SJSA1 (cell line): ENCODE results near the gene RNF182. TPM values are rescaled to one million over a fixed set of nuclear protein-coding genes. Genes with fewer than 3 reads are reported as not detected.
"Not testable (repeated sequence)": the region's sequence is repeated elsewhere in the genome, so short reads cannot be mapped to it uniquely, and the experiment has no call there.

ENCODE experiments used
- DNase-seq, 2 experiments: peaks; one replicate each; pipeline ENCODE4 v3.0.0-alpha.2; 2015 to 2020; ENCODE audit warnings: low spot score in 2 of 2, low read depth in 1 of 2
- H3K27ac ChIP-seq: fragments of 250-450 bp; sonication (Bioruptor Pico); 2 replicates; pipeline ENCODE4 v1.5.1; 2020; ENCODE audit warnings: mild to moderate bottlenecking, moderate library complexity
- H3K27me3 ChIP-seq: fragments of 250-450 bp; sonication (Bioruptor Pico); replicated peaks from 2 replicates; pipeline ENCODE4 v1.5.1; 2020; ENCODE audit warnings: mild to moderate bottlenecking, moderate library complexity
- H3K36me3 ChIP-seq: fragments of 250-450 bp; sonication (Bioruptor Pico); 2 replicates; pipeline ENCODE4 v1.5.1; 2020; ENCODE audit warnings: mild to moderate bottlenecking
- H3K4me1 ChIP-seq: fragments of 250-450 bp; sonication (Bioruptor Pico); replicated peaks from 2 replicates; pipeline ENCODE4 v1.6.1; 2021; ENCODE audit warnings: mild to moderate bottlenecking
- H3K4me3 ChIP-seq: fragments of 250-450 bp; sonication (Bioruptor Pico); 2 replicates; pipeline ENCODE4 v1.5.1; 2020; ENCODE audit warnings: mild to moderate bottlenecking
- H3K9me3 ChIP-seq: fragments of 250-450 bp; sonication (Bioruptor Pico); replicated peaks from 2 replicates; pipeline ENCODE4 v1.5.1; 2020; ENCODE audit warnings: mild to moderate bottlenecking
- total RNA-seq: library from RNA; depleted of rRNA; stranded (reverse); fragments of >200 nt; shearing (Covaris generic); gene quantifications from 2 replicates; pipeline ENCODE4 v1.2.3, GENCODE V29; 2014

The RNF182 gene
- total RNA-seq, 1 experiment from 2014 or later, result 3.1 TPM

DNA sequence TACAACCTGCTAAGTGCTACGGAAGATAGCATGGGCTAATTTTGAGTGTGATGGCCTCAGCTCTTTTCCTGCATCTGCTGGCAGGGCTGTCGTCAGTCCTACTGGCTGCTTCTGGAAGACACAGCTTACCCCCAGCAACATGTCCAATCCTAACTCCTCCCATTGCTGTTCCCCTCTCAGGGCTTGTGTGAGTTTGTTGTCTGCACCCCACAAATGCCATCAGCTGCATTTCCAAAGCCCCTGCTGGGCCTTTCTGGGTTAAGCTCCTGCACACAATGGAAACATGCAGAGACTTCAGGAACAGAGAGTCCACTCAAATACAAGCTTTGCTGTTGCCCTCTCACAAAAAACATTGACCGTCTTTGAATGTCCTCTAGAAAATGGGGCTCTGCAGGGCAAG, 84.7 kb downstream of the RNF182 start:
- Histone ChIP-seq H3K9me3 (no peaks in the 10 kb centered on the region), H3K27ac (no peak overlapping the region), H3K4me1 (no peaks in the 10 kb centered on the region), H3K27me3 (no peaks in the 10 kb centered on the region), H3K36me3 (no peaks in the 10 kb centered on the region), H3K4me3 (no peak overlapping the region)
- DNase-seq, result no peak

DNA sequence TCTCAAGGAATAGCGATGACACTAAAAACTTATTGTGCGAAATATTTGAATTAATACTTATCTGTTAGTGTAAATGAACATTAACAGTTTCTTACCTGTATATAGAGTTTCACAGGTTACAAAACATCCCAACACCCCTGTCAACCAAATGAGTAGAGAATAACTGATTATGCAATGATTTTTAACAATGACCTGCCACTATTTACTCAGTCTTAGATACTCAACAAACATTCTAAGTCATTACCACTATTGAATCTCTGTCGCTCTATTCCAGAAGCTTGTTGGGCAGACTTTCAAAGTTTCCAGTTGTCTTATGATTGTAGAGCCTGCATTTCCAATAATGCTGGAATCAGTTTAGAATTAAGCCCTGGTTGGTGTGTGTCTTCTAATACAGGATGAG, 85.5 kb downstream of the RNF182 start:
- Histone ChIP-seq H3K27ac (no peak overlapping the region), H3K4me3 (no peak overlapping the region), H3K4me1 (no peaks in the 10 kb centered on the region), H3K27me3 (no peaks in the 10 kb centered on the region), H3K36me3 (no peaks in the 10 kb centered on the region), H3K9me3 (no peaks in the 10 kb centered on the region)
- no peak for DNase-seq

DNA sequence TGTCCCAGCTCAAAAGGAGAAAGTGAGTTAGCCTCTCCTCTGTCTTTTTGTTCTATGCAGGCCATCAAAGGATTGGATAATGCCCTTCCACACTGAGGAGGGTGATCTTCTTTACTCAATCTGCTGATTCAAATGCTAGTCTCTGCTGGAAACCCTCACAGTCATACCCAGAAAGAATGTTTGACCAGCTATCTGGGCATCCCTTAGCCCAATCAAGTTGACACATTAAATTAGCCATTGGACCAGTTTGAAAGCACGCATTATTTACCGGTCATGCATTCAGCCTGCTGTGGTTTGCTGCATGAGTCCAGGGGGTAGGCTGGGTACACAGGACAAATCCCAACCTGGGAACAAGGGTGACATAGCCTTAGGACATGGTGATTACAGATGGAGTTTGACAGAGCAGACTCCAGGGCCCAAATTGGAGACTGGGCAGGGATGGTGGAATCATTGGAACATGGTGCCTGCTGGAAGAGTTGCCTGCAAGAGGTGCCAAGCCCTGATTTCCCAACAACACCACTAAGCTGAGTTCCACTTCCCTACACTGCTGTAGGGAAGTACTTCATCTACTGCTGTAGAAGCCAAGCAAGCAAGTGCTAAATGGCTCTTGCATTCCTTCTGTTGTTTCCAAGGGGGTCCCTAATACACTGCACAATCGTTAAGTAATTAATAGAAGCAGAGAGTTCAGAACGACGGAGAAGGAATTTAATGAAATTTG, 87.7 kb downstream of the RNF182 start:
- H3K4me1 ChIP-seq, result no peaks in the 10 kb centered on the region
- no peak overlapping the region for H3K4me3 ChIP-seq
- H3K27ac ChIP-seq, result no peak overlapping the region
- H3K36me3 ChIP-seq, result no peaks in the 10 kb centered on the region
- no peaks in the 10 kb centered on the region for H3K27me3 ChIP-seq
- DNase-seq, result no peak
- no peaks in the 10 kb centered on the region for H3K9me3 ChIP-seq

- H3K9me3 ChIP-seq, result no peaks in the 10 kb centered on the region
- H3K27ac ChIP-seq, result no peak overlapping the region
- no peak overlapping the region for H3K4me3 ChIP-seq
- no peaks in the 10 kb centered on the region for H3K27me3 ChIP-seq
- H3K36me3 ChIP-seq, result no peaks in the 10 kb centered on the region
- H3K4me1 ChIP-seq, result no peaks in the 10 kb centered on the region
- no peak for DNase-seq
Measured at GRCh38 chr6:14015964-14016363, 91.2 kb downstream of the RNF182 start.

DNA sequence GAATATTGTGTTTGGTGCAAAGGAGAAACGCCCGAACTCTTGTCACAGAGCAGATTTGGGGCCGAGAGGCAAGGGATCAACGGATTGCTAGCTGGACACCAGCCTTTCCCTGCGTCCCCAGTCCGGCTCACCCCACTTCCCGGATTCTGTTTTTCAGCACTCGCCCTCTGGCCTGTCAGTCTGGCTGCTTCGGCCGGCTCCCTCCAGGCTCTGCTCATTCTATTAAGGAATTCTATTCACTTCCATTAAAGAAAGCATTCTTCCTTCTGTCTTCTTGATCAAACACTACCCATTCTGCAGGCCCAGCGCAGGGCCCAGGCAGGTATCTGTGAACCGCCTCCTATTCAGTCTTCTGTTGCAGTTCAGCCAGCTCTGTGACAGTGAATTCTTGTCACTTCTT, 91.7 kb downstream of the RNF182 start:
- Histone ChIP-seq H3K4me3 (no peak overlapping the region), H3K27ac (no peak overlapping the region), H3K4me1 (no peaks in the 10 kb centered on the region), H3K9me3 (no peaks in the 10 kb centered on the region), H3K36me3 (no peaks in the 10 kb centered on the region), H3K27me3 (no peaks in the 10 kb centered on the region)
- DNase-seq, result no peak

DNA sequence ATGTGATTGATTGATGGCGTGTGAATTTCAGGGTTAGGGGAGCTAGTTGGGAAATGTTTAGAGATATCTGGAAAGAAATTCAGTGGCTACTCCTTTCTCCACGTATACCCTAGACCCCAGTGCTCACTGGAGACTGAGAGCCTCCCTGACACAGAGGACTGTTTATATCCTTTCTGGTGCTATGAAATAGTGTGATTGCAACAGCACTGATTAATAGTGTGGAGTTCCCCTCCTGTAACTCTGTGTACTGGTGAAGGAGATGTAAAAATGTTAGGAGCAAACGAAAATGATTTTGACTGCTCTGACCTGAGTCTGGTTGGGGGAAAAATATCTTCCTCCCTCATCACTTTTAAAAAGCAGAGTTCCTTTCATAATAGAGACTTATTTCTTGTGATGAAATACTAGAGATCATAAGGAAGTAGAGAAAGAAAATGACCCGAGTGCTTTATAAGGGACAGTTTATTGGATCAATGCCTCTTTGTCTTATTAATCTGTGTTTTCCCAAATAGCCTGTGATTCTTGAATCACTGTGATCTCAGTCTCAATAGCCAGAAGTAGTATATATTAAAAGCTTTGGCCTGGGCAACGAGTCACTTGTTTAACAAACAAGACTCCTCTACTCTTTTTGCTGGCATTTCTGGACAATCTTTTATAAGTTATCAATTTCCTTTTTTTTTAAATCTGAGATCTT, 92.3 kb downstream of the RNF182 start:
- Histone ChIP-seq H3K27me3 (no peaks in the 10 kb centered on the region), H3K4me1 (no peaks in the 10 kb centered on the region), H3K27ac (no peak overlapping the region), H3K36me3 (no peaks in the 10 kb centered on the region), H3K4me3 (no peak overlapping the region), H3K9me3 (no peaks in the 10 kb centered on the region)
- no peak for DNase-seq

DNA sequence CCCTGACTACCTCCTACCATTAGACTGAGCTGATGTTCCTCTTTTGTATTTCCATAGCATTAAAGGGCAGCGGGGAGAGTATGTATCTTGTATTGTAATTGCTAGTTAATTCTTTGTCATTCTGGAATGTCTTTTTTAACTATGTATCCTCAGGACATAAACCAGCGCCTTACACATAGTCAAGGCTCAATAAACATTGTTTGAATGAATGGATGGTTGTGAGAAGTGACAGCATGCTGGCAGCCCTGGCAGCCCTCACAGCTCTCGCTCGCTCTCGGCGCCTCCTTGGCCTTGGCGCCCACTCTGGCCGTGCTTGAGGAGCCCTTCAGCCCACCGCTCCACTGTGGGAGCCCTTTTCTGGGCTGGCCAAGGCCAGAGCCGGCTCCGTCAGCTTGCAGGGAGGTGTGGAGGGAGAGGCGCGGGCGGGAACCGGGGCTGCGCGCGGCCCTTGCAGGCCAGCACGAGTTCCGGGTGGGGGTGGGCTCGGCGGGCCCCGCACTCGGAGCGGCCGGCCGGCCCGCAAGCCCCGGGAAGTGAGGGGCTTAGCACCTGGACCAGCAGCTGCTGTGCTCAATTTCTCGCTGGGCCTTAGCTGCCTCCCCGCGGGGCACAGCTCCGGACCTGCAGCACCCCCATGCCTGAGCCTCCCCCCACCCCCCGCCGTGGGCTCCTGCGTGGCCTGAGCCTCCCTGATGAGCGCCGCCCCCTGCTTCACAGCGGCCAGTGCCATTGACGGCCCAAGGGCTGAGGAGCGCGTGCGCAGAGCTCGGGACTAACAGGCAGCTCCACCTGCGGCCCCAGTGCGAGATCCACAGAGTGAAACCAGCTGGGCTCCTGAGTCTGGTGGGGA, 93.1 kb downstream of the RNF182 start:
- no peaks in the 10 kb centered on the region for H3K4me1 ChIP-seq
- no peaks in the 10 kb centered on the region for H3K27me3 ChIP-seq
- H3K27ac ChIP-seq, result no peak overlapping the region
- H3K9me3 ChIP-seq, result no peaks in the 10 kb centered on the region
- no peaks in the 10 kb centered on the region for H3K36me3 ChIP-seq
- no peak overlapping the region for H3K4me3 ChIP-seq
- no peak for DNase-seq

DNA sequence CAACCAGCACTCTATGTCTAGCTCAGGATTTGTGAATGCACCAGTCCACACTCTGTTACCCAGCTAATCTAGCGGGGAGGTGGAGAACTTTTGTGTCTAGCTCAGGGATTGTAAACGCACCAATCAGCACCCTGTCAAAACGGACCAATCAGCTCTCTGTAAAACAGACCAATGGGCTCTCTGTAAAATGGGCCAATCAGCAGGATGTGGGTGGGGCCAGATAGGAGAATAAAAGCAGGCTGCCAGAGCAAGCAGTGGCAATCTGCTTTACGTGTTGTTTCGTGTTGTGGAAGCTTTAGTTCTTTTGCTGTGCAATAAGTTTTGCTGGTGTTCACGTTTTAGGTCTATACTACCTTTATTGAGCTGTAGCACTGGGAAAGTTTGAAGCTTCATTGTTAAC, 93.8 kb downstream of the RNF182 start:
- not testable (repeated sequence) for H3K9me3 ChIP-seq, H3K27me3 ChIP-seq, H3K4me1 ChIP-seq, H3K36me3 ChIP-seq, DNase-seq, H3K4me3 ChIP-seq, H3K27ac ChIP-seq

DNA sequence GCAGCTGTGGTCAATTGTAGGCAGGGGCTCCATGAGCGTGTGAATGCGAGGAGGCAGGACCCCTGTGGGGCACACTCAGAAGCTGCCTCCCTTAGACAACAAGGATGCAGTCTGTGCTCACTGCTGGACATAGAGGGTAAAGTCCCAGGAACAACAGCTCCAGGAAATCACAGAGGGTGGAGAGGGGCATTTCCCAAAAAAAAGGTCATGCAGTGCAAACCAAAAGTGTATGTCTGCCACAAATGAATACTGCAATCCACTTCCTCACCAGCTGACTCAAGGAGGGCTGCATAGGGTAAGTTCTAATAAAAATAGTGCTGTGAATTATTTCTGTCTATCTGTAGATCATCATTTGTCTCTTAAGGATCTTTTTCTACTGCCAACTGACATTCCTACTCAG, 95.8 kb downstream of the RNF182 start:
- no peak for DNase-seq
- Histone ChIP-seq H3K4me1 (peaks cover 18% of the 10 kb centered on the region), H3K27ac (no peak overlapping the region), H3K27me3 (no peaks in the 10 kb centered on the region), H3K9me3 (no peaks in the 10 kb centered on the region), H3K4me3 (no peak overlapping the region), H3K36me3 (no peaks in the 10 kb centered on the region)

GRCh38 chr6:14021449-14021848, 96.7 kb downstream of the RNF182 start:
- Histone ChIP-seq H3K36me3 (no peaks in the 10 kb centered on the region), H3K4me1 (peaks cover 18% of the 10 kb centered on the region), H3K27me3 (no peaks in the 10 kb centered on the region), H3K4me3 (no peak overlapping the region), H3K27ac (no peak overlapping the region), H3K9me3 (no peaks in the 10 kb centered on the region)
- DNase-seq, result no peak

DNA sequence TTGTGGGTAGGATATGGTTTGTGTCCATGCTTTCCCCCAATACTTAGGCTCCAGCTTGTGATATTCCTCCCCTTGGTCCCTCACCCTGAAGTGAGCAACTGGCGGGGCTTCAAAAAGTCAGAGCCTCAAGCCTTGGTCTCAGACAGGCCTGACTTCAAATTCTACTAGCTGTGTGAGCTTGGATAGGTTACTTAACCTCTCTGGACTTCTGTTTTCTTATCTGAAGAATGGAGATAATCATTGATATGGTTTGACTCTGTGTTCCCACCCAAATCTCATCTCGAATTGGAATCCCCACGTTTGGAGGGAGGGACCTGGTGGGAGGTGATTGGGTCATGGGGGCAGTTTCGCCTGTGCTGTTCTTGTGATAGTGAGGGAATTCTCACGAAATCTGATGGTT, 97.9 kb downstream of the RNF182 start:
- Histone ChIP-seq H3K27ac (no peak overlapping the region), H3K36me3 (no peaks in the 10 kb centered on the region), H3K4me1 (peaks cover 18% of the 10 kb centered on the region), H3K4me3 (no peak overlapping the region), H3K27me3 (no peaks in the 10 kb centered on the region), H3K9me3 (no peaks in the 10 kb centered on the region)
- DNase-seq, result no peak

DNA sequence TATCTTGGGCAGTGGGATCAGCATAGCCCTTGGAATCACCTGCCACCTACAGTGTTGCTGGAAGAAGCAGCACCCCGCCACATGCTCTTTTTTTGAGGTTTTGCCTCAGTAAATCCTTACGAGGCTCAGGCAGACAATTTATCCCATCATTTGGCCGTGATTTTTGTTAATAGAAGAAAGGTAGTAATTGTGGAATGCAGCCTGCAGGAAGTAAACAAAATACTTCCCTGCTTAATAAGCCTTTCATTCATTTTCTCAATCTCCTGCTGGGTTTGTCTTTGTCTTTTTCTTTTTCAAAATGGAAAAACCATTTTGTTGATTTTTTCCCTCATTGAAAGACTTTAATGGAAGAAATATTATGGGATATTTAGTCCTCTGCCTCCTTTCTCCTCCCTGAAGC, 99.1 kb downstream of the RNF182 start:
- H3K4me3 ChIP-seq, result no peak overlapping the region
- H3K36me3 ChIP-seq, result no peaks in the 10 kb centered on the region
- H3K9me3 ChIP-seq, result no peaks in the 10 kb centered on the region
- DNase-seq, result peak in 1 of 2 experiments; percentile 18
- peaks cover 18% of the 10 kb centered on the region for H3K4me1 ChIP-seq
- peak overlapping the region; percentile 37 for H3K27ac ChIP-seq
- no peaks in the 10 kb centered on the region for H3K27me3 ChIP-seq

GRCh38 chr6:14025160-14025559, 100.4 kb downstream of the RNF182 start:
- H3K9me3 ChIP-seq, result no peaks in the 10 kb centered on the region
- no peak overlapping the region for H3K4me3 ChIP-seq
- no peaks in the 10 kb centered on the region for H3K27me3 ChIP-seq
- no peaks in the 10 kb centered on the region for H3K36me3 ChIP-seq
- H3K4me1 ChIP-seq, result peaks cover 18% of the 10 kb centered on the region
- H3K27ac ChIP-seq, result no peak overlapping the region
- no peak for DNase-seq
